Activated CD4-positive, alpha-beta T cell treated with anti-CD3 and anti-CD28 coated beads for 4 hours (primary cell): Measurements from ENCODE around the gene GOPC.

Experiments used
- DNase-seq, 2 donors: peaks; one replicate each; pipeline ENCODE4 v3.0.0-alpha.2; 2020

Gene GOPC

GRCh38 chr6:117595099-117595923 is 7.0 kb downstream of the GOPC start:
- DNase-seq: no peak

GRCh38 chr6:117592983-117593759 is 9.1 kb downstream of the GOPC start:
- DNase-seq: no peak

- DNase-seq: no peak
Measured at GRCh38 chr6:117591405-117591804, 10.9 kb downstream of the GOPC start.

- DNase-seq: no peak
Measured at GRCh38 chr6:117590447-117590846, 11.9 kb downstream of the GOPC start.

- DNase-seq: no peak
Measured at GRCh38 chr6:117585647-117586046, 16.7 kb downstream of the GOPC start.

- DNase-seq: no peak
Measured at GRCh38 chr6:117574198-117574597, 28.1 kb downstream of the GOPC start.

- DNase-seq: no peak
Measured at GRCh38 chr6:117573006-117573680, 29.2 kb downstream of the GOPC start.

GRCh38 chr6:117568831-117569410 is 33.4 kb downstream of the GOPC start:
- no peak for DNase-seq

GRCh38 chr6:117568247-117568646 is 34.1 kb downstream of the GOPC start:
- no peak for DNase-seq

GRCh38 chr6:117564681-117565080 is 37.6 kb downstream of the GOPC start:
- no peak for DNase-seq

- no peak for DNase-seq
Measured at GRCh38 chr6:117561128-117561527, 41.2 kb downstream of the GOPC start.

- no peak for DNase-seq
Measured at GRCh38 chr6:117559299-117559698, 43.0 kb downstream of the GOPC start.

- no peak for DNase-seq
Measured at GRCh38 chr6:117558818-117559217, 43.5 kb downstream of the GOPC start.

GRCh38 chr6:117557951-117558350 is 44.4 kb downstream of the GOPC start:
- DNase-seq: no peak

GRCh38 chr6:117555882-117556498 is 46.3 kb downstream of the GOPC start:
- DNase-seq: peak; percentile 39 to 75

- no peak for DNase-seq
Measured at GRCh38 chr6:117555262-117555849, 47.0 kb downstream of the GOPC start.

GRCh38 chr6:117553142-117553541 is 49.2 kb downstream of the GOPC start:
- DNase-seq: no peak

GRCh38 chr6:117552618-117553017 is 49.7 kb downstream of the GOPC start:
- no peak for DNase-seq

GRCh38 chr6:117550618-117551242 is 51.6 kb downstream of the GOPC start:
- no peak for DNase-seq

GRCh38 chr6:117550078-117550600 is 52.2 kb downstream of the GOPC start:
- no peak for DNase-seq

- DNase-seq: peak in 1 of 2 donors; percentile 2
Measured at GRCh38 chr6:117549611-117550010, 52.7 kb downstream of the GOPC start.
